ENCODE data around the gene ARL4A.

Gene ARL4A

DNA sequence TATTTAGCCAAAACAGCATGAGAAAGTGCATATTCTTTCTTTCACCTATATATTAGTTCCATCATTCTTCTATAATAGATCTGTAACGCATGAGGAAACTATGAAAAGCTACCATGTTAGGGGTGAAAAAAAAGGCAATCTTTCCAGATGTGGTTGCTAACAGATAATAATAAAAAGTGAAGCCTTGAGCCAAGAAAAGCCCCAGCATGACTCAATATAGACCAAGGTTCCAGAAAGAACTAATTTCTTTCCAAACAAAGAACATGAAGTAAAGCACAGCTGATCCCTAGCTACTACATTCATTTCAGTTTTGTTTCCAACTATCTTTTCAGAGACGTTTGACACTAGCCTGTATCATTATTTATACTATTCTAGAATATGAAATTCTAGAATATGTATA lies 16.4 kb downstream of the ARL4A start:
- DNase-seq, result no peak

DNA sequence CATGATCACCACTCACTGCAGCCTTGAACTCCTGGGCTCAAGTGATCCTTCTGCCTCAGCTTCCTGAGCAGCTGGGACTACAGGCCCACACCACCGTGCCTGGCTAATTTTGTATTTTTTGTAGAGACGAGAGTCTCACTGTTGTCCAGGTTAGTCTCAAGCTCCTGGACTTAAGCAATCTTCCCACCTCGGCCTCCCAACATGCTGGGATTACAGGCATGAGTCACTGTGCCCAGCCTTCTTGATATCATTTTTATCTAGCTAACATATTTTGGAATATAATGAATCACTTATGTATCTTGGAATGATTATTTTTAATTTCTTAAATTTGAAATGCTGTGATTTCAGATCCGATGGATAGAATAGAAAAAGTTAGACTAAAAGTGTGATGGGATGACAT lies 18.4 kb downstream of the ARL4A start:
- no peak for DNase-seq

DNA sequence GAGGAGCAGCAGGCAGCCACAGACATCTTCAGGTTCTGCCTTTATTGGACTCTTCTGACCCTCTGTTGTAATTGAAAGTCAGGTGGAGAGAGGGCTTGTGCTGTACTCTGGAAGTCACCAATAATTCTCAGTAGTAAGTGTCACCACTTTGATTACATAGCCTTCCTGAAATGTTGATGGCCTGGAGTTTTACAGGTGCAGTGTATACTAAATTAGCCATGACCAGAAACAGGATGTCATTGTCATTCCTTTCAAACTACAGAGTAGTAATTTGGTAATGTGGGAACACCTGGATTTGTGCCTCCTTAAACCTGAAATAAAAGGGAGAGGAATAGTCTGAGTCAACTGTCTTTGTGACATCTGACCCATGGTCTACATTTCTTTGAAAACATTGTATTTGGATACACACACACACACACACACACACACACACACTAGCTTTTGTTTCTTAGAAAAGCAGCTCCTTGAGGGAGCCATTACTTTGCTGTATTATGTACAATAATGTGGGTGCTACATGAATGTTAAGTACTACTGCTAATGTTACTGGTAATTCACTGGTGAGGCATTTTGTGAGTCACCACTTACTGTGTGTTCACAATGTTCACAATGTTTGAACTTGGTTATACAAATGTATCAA lies 19.6 kb downstream of the ARL4A start:
- DNase-seq, result no peak

DNA sequence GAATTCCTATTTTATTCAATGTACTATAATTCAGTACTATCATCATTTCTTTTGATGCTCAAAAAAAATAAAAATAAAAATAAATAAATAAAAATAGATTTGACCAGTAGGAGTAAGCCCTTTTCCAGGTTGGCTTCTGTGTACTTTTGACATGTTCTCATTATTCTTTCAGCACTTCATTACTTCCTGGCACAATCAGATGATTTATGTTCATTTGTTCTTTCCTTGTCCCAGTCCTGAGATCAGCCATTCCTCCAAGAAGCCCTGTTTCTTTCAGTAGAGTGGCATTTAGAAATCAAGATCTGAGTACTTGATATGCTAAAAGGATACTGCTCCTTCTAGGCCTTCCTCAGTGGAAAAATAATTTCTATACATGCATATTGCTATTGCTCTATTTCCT lies 20.9 kb downstream of the ARL4A start:
- DNase-seq, result no peak

DNA sequence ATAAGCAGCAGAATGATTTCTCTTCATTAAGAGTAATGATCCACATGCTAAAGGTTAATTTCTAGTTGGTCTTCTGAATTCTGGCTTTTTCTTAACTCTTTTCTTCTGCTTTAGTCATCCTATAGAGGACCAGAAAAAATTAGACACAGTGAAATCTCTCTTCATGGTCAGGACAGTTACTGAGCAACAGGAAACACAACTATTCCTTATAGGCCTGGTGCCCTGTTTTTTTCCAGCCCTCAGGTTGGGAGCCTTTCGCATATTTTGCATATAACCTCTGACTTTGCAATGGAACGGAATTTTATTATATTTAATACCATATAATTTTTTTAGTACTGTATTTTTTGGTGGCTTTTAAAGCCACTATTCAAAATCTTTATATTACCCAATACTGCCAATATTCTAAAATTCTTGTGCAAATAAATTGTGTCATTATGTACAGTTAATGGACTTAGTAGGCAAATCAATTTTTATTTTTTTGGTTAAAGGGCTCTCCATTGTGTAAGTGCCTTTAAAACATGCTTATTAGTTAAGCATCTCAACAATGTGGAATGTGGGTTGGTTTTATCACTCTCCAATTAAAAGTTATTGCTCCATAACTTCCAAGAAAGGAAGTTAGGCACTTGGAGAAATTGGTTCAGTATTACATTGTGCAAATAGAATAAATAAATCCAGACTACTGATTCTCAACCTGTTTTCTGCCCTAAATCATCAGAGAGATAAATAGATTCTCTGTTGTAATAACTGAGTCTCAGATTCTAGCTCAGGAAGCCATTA lies 22.5 kb downstream of the ARL4A start:
- no peak for DNase-seq

DNA sequence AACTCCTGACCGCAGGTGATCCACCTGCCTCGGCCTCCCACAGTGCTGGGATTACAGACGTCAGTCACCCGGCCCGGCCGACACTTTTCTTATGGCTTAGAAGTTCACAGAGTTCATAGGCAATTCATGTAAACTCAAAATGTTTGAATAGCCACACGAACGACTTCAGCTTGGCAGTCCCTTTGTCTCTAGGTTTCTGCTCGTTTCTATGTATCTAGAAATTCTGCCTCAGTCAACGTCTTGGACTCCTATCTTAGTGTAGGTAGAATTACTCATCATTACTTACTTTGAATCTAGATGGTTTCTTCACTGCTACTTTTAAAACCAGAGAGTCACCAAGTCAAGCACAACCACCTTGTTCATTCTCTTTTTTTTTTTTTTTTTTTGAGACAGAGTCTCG lies 23.7 kb downstream of the ARL4A start:
- DNase-seq, result no peak

DNA sequence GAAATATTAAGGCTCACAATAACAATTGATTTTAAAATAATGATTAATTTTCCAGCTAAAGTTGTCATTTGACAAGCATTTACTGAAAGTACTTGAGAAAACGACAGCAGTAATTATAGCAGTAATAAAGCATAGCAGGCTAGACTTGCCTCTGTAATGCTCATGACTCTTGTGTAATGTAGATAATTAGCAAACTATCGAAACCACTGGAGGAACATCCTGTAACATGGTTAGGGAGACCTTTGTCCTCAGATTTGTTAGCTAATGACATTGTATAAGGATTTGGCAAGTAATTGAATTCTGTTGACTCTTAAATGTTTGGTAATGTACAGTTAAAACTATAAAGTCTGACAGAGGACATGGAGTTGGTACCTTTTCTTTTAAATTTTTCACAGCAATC lies 24.8 kb downstream of the ARL4A start:
- DNase-seq, result no peak

DNA sequence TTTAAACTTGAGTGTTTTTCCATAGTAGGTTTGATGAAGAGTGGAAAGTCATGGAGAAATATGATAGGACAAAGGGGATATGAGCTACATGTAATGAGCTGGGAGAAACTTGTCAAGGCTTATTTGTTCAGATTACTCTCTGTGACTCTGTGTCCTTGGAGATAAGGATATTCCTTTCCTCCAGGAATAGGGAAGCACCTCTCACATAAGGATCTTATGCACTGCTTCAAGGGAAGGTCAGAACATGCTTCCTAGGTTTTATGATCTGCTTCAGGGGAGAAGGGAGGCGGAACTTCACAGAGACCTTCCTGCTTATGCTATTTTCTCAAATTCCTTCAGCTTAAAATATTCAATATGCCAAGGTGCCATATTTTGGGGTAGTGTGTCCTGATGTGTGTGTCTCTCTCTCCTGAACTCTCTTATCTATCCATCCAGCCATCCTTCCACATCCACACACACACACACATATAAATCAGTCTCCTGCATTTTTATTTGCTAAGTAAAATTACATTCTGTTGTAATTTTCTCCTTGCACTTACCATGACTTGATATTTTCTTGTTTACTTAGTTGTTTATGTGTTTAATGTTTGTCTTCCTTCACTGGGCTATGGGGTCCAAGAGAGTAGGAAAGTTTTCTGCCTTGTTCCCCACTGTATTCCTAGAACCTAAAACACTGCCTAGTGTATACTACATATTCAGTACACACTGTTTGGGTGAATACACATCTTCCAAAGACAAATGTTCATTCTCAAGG lies 26.4 kb downstream of the ARL4A start:
- DNase-seq, result no peak

DNA sequence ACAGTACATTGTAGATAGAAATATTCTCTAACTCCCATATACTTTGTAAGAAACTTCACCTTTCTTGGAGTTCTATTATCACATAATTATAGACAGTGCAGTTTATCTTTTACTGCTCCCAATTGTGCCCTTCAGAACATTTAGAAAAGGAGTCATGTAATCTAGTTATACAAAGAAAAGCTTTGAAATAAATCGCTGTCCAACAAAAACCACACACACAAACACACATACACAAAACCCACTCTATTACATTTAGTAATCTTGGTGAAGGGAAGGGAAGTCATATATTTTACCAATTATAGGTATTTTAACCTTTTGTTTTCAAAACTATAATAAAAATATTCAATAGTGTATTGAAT lies 26.9 kb downstream of the ARL4A start:
- DNase-seq, result no peak

DNA sequence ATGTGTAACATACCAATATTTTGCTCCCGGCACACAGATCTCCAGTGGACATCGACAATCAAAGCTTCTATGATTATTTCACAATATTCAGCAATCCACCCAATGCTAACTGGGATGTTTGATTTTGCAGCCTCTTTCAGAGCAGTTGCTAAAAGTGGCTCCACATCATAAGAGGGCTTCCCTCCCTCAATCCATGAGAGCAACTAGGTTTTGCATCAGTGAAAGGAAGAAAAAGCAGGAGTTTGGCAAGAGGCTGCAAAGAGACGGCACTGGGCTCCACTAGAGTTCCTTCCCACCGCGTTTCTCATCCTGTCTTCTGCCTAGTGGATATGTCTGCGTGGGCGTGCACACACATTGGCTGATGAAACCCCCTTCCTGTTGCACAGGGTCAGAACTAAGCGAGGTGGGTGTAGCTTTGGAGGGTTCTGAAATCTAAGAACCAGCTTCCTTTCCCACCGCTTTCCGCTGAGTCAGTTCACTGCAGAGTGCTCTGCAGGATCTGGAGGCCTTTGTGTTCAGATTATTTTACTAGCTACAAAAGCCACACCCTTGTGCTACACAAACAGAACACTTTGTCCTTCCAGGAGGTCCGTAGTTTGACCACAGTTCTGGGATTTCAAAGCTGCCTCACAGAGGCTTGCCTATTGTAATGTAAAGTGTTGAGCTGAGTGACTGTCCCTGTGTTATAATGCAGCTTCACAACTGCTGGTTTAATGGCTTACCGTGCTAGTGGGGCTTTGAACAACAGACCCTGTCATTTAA lies 28.1 kb downstream of the ARL4A start:
- DNase-seq, result peak in 1 of 5 experiments; percentile 41

DNA sequence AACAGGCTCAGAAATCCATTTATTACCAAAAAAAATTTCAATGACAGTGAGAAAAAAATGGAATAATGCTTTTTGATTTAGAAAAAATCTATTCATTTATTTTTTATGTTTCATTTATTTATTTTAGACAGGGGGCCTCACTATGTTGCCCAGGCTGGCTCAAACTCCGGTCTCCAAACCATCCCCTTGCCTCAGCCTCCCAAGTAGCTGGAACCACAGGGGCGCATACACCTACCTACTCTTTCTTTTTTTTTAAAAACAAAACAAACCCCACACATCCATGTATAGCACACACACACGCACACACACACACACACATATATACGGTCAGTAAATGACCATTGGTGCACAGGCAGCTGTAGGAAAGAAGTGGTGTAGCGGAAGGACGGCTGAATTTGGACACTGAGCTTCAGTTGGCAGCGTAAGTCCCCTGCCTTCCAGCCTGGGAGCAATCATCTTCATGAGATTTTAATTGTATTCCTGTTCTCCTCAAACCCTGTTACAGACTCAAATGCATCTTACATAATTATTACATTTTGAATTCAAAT lies 28.8 kb downstream of the ARL4A start:
- DNase-seq, result no peak

DNA sequence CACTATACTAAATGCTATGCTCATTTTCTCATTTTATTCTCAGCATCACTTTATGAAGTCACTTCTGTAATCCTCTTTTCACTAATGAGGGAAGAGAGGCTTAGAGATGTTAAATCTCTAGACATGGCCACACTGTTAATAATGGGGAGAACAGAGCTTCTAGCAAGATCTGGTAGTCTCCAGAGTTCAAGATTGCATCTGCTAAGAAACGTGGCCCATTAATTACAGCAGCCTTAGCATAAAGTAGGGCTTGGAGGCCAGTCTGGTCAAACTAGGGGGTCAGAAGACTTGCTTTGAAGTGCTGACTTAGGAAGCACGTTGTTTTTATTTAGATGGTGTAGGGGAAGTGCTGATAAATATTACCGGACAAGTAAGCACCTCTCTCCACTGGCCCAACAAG lies 29.3 kb downstream of the ARL4A start:
- no peak for DNase-seq

DNA sequence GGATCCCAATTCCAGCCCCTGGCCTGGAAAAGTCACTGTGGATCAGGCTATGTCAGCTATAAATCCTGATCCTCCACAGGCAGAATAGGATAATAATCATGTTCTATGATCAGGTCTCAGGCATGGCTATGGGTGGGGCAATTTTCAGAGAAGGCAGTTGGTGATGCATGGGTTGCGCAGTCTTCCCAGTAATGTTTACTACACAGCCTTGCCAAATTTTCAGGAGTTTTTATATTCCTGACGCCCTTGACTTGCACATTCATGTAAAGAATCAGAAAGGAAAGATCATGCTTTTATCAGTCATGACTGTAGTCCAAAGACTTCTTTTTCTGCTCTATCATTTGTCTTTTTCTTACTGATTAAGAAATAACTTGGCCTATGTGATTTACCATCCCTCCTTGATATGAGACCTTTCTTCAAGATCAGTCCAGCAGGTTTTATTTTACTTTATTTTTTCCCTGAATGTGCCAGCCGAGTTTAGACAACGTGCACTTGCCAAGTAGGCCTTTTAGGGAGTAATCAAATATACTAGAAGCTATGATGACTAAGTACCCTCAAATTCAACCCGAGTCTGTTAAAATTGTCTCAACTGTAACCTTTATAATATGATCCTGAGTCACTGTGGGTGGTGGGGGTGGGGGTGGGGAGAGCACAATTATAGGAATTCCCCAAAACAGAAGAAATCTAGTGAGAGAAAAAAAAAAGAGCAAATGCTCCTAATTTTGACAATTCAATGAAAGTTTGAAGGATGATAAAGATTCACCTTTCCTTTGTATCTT lies 31.9 kb downstream of the ARL4A start:
- no peak for DNase-seq

DNA sequence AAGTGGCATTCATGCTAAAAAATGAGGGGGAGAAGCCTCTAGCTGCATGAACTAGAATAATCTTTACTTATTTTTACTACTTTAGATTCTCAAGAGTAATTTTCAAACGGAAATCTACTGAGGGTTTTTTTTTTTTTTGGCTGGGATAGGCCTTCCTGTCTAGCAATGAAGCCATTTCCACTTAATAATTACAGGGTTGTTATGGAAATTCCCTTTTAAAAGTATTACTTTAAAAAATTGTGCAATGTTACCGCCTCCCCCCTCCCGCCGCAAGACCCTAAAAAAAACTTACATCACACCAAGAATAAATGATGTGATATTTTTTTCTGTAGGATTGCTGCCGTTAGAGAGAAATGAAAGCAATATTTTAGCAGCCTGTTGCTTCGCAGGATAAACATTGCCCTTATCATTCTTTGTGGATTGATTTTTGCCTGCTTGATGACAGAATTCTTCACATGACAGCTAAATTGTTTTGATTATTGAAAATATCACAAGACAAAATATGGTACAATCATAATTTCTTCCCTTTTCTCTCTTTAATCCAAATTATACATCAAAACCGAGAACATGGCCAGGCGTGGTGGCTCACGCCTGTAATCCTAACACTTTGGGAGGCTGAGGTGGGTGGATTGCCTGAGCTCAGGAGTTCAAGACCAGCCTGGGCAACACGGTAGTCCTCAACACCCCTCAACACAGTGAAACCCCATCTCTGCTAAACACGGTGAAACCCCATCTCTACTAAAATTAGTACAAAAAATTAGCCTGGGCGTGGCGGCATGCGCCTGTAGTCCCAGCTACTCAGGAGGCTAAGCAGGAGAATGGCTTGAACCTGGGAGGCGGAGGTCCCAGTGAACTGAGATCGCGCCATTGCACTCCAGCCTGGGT lies 32.8 kb downstream of the ARL4A start:
- no peak for DNase-seq

DNA sequence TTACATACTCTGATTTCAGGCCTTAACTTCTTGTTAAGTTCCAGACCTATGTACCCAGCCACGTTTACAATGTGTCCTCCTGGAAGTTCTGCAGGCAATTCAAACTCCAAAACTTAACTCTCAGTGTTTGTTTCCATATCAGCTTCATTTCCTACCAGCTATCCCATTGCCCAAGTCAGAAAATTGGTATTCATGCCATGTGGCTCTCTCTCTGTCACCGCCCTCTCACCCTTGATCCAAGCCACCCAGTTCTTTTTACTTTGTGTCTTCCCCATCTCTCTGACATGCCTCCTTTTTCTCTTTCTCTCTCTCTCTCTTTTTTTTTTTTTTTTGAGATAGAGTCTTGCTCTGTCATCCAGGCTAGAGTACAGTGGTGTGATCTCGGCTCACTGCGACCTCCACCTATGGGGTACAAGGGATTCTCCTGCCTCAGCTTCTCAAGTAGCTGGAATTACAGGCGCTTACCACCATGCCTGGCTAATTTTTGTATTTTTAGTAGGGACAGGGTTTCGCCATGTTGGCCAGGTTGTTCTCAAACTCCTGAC lies 33.9 kb downstream of the ARL4A start:
- DNase-seq, result no peak

DNA sequence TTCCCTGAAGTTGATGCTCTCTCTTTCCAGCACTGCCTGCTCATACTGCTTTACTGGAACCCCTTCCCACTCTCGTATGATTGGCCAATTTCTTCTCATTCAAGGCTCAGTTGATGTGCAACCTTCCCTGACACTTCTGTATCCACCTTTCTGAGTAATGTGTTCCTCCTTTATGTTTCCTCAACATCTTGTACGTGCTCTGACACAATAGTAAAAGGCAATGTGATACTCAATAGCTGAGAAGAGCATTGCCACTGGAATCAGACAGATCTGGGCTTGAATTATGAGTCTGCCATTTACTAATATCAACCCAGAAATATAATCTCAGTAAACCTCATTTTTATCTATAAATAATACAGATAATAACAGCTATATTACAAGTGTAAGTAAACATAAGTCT lies 34.7 kb downstream of the ARL4A start:
- DNase-seq, result no peak

DNA sequence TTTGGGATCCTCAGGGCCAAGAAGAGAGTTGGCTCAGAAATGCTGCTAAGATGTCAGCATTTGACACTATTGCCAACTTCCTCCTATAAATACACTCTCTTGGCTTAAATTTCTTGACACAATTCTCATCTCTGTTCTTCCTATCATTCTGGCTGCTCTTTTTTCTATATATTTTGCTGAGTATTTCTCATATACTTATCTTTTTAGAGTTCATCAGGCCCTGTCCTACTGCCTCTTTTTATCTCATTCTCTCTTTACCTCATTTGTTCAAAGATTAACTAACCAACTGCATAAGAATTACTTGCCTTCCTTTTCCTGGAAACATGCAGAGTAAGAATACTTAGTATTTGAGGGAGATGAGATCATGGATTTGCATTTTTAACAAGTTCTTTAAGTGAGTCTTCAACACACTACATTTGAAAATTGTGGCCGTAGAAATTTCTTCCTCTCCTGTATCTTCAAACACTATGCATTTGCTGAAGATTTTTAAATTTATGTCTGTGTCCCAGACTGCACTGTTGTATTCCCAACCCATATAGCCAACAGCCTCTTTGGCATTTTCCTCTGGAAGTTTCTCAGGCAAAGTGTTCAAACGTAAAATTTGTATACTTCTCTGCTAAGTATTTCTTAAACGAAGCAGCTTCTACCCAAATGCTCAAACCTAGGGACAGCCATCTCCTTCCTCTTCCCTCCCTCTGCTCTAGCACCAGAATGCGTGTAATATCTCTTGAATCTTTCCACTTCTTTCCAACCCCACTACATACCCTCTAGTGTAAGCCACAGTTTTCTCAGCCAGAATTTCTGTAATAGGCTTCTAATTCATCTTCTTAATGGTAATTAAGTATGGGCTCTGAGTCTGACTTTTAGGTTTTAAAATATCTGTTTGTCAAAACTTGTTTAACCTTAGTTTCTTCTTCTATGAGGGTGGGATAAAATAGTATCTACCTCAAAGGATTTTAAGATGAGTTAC lies 35.5 kb downstream of the ARL4A start:
- DNase-seq, result no peak

DNA sequence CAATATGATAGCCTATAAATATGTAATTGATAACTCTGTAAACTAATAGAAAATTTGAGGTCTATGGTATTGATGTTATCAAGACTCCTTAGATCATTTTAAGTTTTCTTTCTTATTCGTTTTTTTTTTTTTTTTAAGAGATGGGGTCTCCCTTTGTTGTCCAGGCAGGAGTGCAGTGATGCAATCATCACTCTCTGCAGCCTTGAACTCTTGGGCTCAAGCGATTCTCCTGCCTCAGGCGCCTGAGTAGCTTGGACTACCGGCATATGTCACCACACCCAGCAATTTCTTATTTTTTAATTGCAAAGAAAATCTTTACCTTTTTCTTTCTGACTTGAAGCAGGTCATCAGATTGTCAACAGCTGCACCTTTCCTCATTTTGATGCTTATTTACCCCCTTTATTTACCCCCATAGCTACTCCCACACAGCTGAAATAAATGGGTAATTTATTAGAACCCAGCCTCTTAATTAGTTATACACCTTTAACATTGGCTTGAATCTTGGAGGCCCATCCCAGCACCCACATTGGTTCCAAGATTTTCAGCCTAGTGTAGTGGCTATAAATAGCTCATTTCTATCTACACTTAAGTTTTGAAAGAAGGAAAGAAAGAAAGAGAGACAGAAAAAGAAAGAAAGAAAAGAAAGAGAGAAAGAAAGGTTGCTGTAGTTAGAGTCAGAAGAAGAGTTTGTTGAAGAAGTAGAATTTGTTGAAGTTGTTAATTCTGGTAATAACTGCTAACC lies 38.3 kb downstream of the ARL4A start:
- DNase-seq, result no peak

DNA sequence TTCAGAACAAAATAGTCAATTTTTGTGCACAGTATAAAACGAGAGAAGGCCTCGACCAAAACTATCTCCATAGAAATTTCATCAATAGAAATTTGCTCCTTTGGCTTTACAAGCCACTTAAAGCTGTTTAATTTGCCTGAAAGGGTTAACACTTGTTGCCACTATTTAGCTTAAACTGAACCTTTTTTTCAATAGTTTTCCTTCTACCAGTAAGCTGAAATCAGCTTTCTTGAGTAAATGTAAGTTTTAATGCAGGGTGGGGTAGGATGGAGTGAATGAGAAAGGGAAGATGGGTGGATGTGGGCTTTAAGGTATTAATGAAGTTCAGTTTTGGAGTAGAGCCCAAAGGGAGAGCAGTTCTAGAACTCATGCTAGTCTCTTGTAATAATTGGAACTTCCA lies 39.5 kb downstream of the ARL4A start:
- no peak for DNase-seq
